IMR-90 (cell line): ENCODE data around the gene SPRY1. TPM values are rescaled to one million over a fixed set of nuclear protein-coding genes. Genes with fewer than 3 reads are reported as not detected.

Experiments used
- ATAC-seq: fragments of 200-7000 bp; cut with Tn5 transposase; 2 replicates; pipeline ENCODE4 v1.9.1; 2020; ENCODE audit warnings: low read depth, mild to moderate bottlenecking, moderate library complexity
- BruUV-seq: library from RNA; stranded (reverse); fragments of 400-500 nt; replicated peaks from 2 replicates; lab custom pipeline; 2021; lab: Mats Ljungman, UMichigan
- CTCF ChIA-PET: fragments of 300-600 bp; formaldehyde crosslinking; extraction: SDS; loops from one replicate; lab custom pipeline; 2021; ENCODE audit warnings: antibody characterized with exemption; lab: Yijun Ruan, JAX
- POLR2A ChIA-PET: fragments of 300-600 bp; sonication (Branson Sonifier 250); formaldehyde crosslinking; loops from one replicate; lab custom pipeline; 2022; ENCODE audit warnings: antibody characterized with exemption; ENCODE audit not compliant: unreplicated experiment; lab: Charles Lee
- DNase-seq: peaks from one replicate; pipeline ENCODE4 v3.0.0; 2013
- H2AFZ ChIP-seq: replicated peaks from 2 replicates; pipeline ENCODE3; 2013; ENCODE audit warnings: low read length, mild to moderate bottlenecking; ENCODE audit not compliant: poor library complexity
- H2AK5ac ChIP-seq: 2 replicates; pipeline ENCODE4 v1.6.1; 2013; ENCODE audit warnings: low read depth, low read length, inconsistent platforms
- H2AK9ac ChIP-seq: replicated peaks from 2 replicates; pipeline ENCODE3; 2013; ENCODE audit warnings: mild to moderate bottlenecking, low read depth, low read length, moderate library complexity; ENCODE audit not compliant: poor library complexity
- H2BK120ac ChIP-seq: 2 replicates; pipeline ENCODE4 v1.6.1; 2013; ENCODE audit warnings: low read depth, low read length, inconsistent platforms
- H2BK15ac ChIP-seq: 3 replicates; pipeline ENCODE4 v1.6.1; 2013; ENCODE audit warnings: low read depth, low read length, inconsistent platforms
- H2BK20ac ChIP-seq: 2 replicates; pipeline ENCODE4 v1.6.1; 2013; ENCODE audit warnings: low read depth, mild to moderate bottlenecking, inconsistent platforms, low read length, moderate library complexity
- H2BK5ac ChIP-seq: 2 replicates; pipeline ENCODE4 v1.6.1; 2013; ENCODE audit warnings: mild to moderate bottlenecking, low read depth, low read length, inconsistent platforms; ENCODE audit not compliant: poor library complexity, severe bottlenecking
- H3K14ac ChIP-seq: replicated peaks from 2 replicates; pipeline ENCODE4 v1.6.1; 2013; ENCODE audit warnings: low read depth, low read length, inconsistent platforms
- H3K18ac ChIP-seq: 2 replicates; pipeline ENCODE4 v1.6.1; 2013; ENCODE audit warnings: low read depth, low read length, control low read depth
- H3K23ac ChIP-seq: 2 replicates; pipeline ENCODE4 v1.6.1; 2013; ENCODE audit warnings: low read depth, low read length, inconsistent platforms
- H3K27ac ChIP-seq: 2 replicates; pipeline ENCODE4 v1.5.1; 2013; ENCODE audit warnings: mild to moderate bottlenecking, control low read depth, low read length; ENCODE audit not compliant: insufficient read depth
- H3K27me3 ChIP-seq: 2 replicates; pipeline ENCODE4 v1.6.1; 2013; ENCODE audit warnings: low read length; ENCODE audit not compliant: control insufficient read depth, insufficient read depth
- H3K36me3 ChIP-seq: 2 replicates; pipeline ENCODE4 v1.6.1; 2013; ENCODE audit warnings: low read length, mixed read lengths; ENCODE audit not compliant: control insufficient read depth, insufficient read depth
- H3K4ac ChIP-seq: 2 replicates; pipeline ENCODE4 v1.6.1; 2013; ENCODE audit warnings: low read depth, low read length, inconsistent platforms
- H3K4me1 ChIP-seq: 2 replicates; pipeline ENCODE4 v1.6.1; 2013; ENCODE audit warnings: low read length, mixed read lengths; ENCODE audit not compliant: control insufficient read depth, insufficient read depth
- H3K4me2 ChIP-seq: 2 replicates; pipeline ENCODE4 v1.6.1; 2013; ENCODE audit warnings: low read depth, mild to moderate bottlenecking, control low read depth, low read length, moderate library complexity
- H3K4me3 ChIP-seq: 2 replicates; pipeline ENCODE4 v1.5.1; 2013; ENCODE audit warnings: low read depth, mild to moderate bottlenecking, control low read depth, low read length, moderate library complexity; ENCODE audit not compliant: insufficient read depth
- H3K56ac ChIP-seq: 2 replicates; pipeline ENCODE4 v1.6.1; 2013; ENCODE audit warnings: low read length, inconsistent platforms; ENCODE audit not compliant: insufficient read depth; ENCODE audit errors: extremely low read depth
- H3K79me1 ChIP-seq, 2 experiments: 2 replicates each; pipeline ENCODE4 v1.6.1; 2013; ENCODE audit warnings: low read length in 2 of 2, inconsistent platforms in 1 of 2, low read depth in 1 of 2
- H3K9ac ChIP-seq: 2 replicates; pipeline ENCODE4 v1.6.1; 2013; ENCODE audit warnings: low read depth, low read length, control low read depth
- H3K9me1 ChIP-seq: 2 replicates; pipeline ENCODE4 v1.6.1; 2013; ENCODE audit warnings: low read length, inconsistent platforms; ENCODE audit not compliant: insufficient read depth
- H3K9me3 ChIP-seq: 2 replicates; pipeline ENCODE4 v1.6.1; 2013; ENCODE audit warnings: low read length; ENCODE audit not compliant: control insufficient read depth, insufficient read depth
- H4K20me1 ChIP-seq: 2 replicates; pipeline ENCODE4 v1.6.1; 2013; ENCODE audit warnings: low read length, inconsistent platforms; ENCODE audit not compliant: insufficient read depth
- H4K5ac ChIP-seq: 2 replicates; pipeline ENCODE4 v1.6.1; 2013; ENCODE audit warnings: mild to moderate bottlenecking, low read depth, low read length, control low read depth
- H4K8ac ChIP-seq, 2 experiments: 2 replicates each; pipeline ENCODE4 v1.6.1; 2013; ENCODE audit warnings: low read depth in 2 of 2, low read length in 2 of 2, control low read depth in 1 of 2, inconsistent platforms in 1 of 2
- H4K91ac ChIP-seq: 2 replicates; pipeline ENCODE4 v1.6.1; 2013; ENCODE audit warnings: low read depth, low read length, inconsistent platforms; ENCODE audit not compliant: insufficient read depth
- MAZ ChIP-seq: IDR thresholded peaks from 2 replicates; pipeline ENCODE4 v1.6.1; 2012; ENCODE audit warnings: low read depth, mild to moderate bottlenecking, low read length, improper control_type of control experiment, moderate library complexity, borderline replicate concordance
- RAD21 ChIP-seq: IDR thresholded peaks from 2 replicates; pipeline ENCODE4 v1.6.1; 2012; ENCODE audit warnings: low read length, improper control_type of control experiment
- SMC3 ChIP-seq: fragments of 150-350 bp; IDR thresholded peaks from 2 replicates; pipeline ENCODE4 v1.6.1; 2016; ENCODE audit warnings: low read depth, mild to moderate bottlenecking, antibody characterized with exemption, low read length, moderate library complexity
- WGBS, 2 experiments: methylation state at CpG; one replicate each; pipeline versions ENCODE4 v1.1.5 to v1.1.7; 2013; ENCODE audit warnings: missing lambda C conversion rate in 2 of 2; ENCODE audit not compliant: insufficient read length in 1 of 2; ENCODE audit errors: extremely low coverage in 2 of 2; 5-methylcytosine and 5-hydroxymethylcytosine counted together
- dilution Hi-C: fragments of 300-500 bp; cut with HindIII; formaldehyde crosslinking; loops from one replicate; pipeline ENCODE4 v1.14.3; 2018; ENCODE audit warnings: low sequenced_read_pairs; ENCODE audit not compliant: unreplicated experiment
- in situ Hi-C: fragments of 300-500 bp; cut with MboI; formaldehyde crosslinking; loops from 3 replicates; pipeline ENCODE4 v1.14.3; 2019; ENCODE audit warnings: low sequenced_read_pairs, inconsistent platforms, mixed read lengths
- intact Hi-C: fragments of 100-400 bp; cut with micrococcal nuclease; formaldehyde crosslinking; loops from 2 replicates; pipeline ENCODE4 v1.10.0; 2022
- polyA plus RNA-seq, 3 experiments: library from polyadenylated mRNA; depleted of rRNA; stranded (reverse); fragments of >200 nt; gene quantifications; 2 replicates each; pipeline ENCODE4 v1.2.3, GENCODE V29; 2012; ENCODE audit warnings: low replicate concordance in 1 of 3
- total RNA-seq: library from RNA; depleted of rRNA; stranded (reverse); fragments of >200 nt; gene quantifications from 2 replicates; pipeline ENCODE4 v1.2.3, GENCODE V29; 2012
- TF ChIP-seq, protein P1 (sequence below): conservative IDR thresholded peaks from 2 replicates; pipeline ENCODE4 v1.5.1; 2012; ENCODE audit warnings: mild to moderate bottlenecking, low read depth, low read length, improper control_type of control experiment

SPRY1 gene
- total and polyA plus RNA-seq, 2 of the 4 experiments (the other 2 are of a cell fraction), result 1.4 to 2.2 TPM

DNA sequence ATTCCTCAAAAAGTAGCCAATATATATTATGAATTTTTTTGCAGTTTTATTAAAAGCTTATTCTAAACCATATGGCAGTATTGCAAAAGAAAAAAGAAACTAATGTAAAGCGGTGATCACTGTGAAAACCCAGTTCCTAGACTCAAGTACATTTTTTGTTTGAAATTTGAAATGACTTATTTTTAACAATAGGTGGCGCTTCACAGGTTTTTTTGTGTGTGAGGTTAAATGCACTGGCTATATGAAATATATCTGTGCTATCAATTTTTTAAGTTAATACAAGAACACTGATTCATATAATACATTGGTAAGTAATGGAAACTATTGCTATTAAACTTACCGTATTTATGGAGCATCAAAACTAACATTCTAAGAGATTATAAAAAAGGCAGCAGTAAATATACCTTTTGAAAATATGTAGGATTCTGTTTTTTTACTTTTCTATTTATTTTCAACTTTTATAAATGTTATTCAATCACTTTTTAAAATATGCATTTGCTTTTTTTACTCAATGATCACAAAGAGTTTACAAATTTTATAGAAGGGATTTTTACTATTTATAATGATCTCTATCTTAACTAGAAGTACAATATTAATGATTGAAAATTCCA is 5.6 kb upstream of the SPRY1 start:
- peak; percentile 32 for DNase-seq
- Histone ChIP-seq H3K79me1 (no peaks in the 10 kb centered on the region), H2BK15ac (no peak overlapping the region), H2AK5ac (no peak overlapping the region), H4K8ac (no peak overlapping the region), H3K56ac (no peak overlapping the region), H2AK9ac (no peak overlapping the region), H4K20me1 (no peaks in the 10 kb centered on the region), H3K36me3 (no peaks in the 10 kb centered on the region), H3K27me3 (no peaks in the 10 kb centered on the region), H3K14ac (no peak overlapping the region), H2AFZ (no peak overlapping the region), H4K5ac (no peak overlapping the region), H2BK20ac (no peak overlapping the region), H2BK120ac (no peak overlapping the region), H3K4ac (no peak overlapping the region), H3K23ac (no peak overlapping the region), H3K27ac (no peak overlapping the region), H3K4me1 (no peaks in the 10 kb centered on the region), H4K91ac (no peak overlapping the region), H3K9me1 (no peaks in the 10 kb centered on the region), H2BK5ac (no peak overlapping the region), H3K4me2 (no peak overlapping the region), H3K4me3 (no peak overlapping the region), H3K9me3 (no peaks in the 10 kb centered on the region), H3K9ac (no peak overlapping the region), H3K18ac (no peak overlapping the region)
- TF ChIP-seq, protein P1, sequence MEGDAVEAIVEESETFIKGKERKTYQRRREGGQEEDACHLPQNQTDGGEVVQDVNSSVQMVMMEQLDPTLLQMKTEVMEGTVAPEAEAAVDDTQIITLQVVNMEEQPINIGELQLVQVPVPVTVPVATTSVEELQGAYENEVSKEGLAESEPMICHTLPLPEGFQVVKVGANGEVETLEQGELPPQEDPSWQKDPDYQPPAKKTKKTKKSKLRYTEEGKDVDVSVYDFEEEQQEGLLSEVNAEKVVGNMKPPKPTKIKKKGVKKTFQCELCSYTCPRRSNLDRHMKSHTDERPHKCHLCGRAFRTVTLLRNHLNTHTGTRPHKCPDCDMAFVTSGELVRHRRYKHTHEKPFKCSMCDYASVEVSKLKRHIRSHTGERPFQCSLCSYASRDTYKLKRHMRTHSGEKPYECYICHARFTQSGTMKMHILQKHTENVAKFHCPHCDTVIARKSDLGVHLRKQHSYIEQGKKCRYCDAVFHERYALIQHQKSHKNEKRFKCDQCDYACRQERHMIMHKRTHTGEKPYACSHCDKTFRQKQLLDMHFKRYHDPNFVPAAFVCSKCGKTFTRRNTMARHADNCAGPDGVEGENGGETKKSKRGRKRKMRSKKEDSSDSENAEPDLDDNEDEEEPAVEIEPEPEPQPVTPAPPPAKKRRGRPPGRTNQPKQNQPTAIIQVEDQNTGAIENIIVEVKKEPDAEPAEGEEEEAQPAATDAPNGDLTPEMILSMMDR, result peak; percentile 54
- peak; percentile 59 for TF ChIP-seq RAD21
- no peak for TF ChIP-seq MAZ
- peak; percentile 69 for TF ChIP-seq SMC3
- POLR2A ChIA-PET, result no interaction called here
- no CpG with 5 or more reads among the region's 3 CpGs for WGBS, 2 experiments
- in situ Hi-C loops (loop anchor here (10.0 kb wide), 1 partner anchor 854 kb away; no protein-coding TSS in a partner anchor), intact Hi-C loops (no loop called here), dilution Hi-C loops (no loop called here)
- no peak for ATAC-seq
- BruUV-seq, result no TSS peak
- CTCF ChIA-PET, result interaction anchor here (0.6 to 1.5 kb wide), 2 partner anchors 10 to 11 kb away, joined by 3 read pairs; no protein-coding TSS in a partner anchor
